ENCODE measurements around the gene PRKCZ. TPM values are rescaled to one million over a fixed set of nuclear protein-coding genes. Genes with fewer than 3 reads are reported as not detected.
A peak's percentile ranks its signal among the peaks of the same experiment; 100 is the strongest.

The PRKCZ gene
- total RNA-seq (ENCODE audit: low replicate concordance), result 33.4 and 47.2 TPM in 2 replicates

DNA sequence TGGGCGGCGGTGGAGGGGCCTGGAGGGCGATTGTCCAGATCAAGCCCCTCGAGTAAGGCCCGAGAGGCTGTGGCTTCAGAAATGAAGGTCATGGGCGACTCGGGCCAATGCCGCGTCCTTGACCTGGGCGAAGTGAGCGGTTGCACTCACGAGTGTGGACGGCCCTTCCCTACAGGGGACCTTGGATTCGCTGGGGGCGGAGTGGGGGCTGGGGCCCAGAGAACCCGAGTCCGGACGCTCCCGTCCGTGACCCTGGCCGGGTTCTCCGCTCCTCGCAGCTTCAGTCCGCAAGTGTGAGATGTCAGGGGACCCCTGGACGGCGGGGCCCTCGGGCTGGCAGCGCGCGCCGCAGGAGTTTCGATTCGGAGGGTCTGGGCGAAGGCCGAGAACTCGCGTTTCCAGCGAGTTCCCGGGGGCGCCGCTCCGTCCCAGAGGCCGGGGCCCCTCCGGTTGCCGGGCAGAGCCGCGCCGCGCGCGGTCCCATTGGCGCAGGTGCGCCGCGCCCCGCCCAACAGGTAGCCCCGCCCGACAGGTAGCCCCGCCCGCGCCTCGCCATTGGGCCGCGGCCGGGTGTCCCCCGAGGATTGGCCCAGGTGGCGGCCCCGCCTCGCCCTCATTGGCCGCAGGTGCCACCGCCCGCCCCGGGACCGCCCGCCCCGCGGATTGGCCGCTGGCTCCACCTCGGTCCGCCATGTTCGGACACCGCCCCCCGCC lies at the start of gene PRKCZ:
Gene PRKCZ, plus strand, starts transcription at position 694 of the 714 bp plus-strand sequence. CDS start 220 bp downstream, outside the sequence.
- H3K4me1 ChIP-seq, result peaks cover 18% of the 10 kb centered on the region
- peak; percentile 97 for DNase-seq (ENCODE audit: low spot score)
- peak within 1 kb of the TSS; percentile 94 for H3K4me2 ChIP-seq
- H4K20me1 ChIP-seq (ENCODE audit: low read depth), result peaks cover 38% of the 10 kb centered on the region
- Mint-ChIP-seq H3K4me1 (peaks cover 14% of the 10 kb centered on the region), H3K27ac (no peak within 1 kb of the TSS), H3K27me3 (ENCODE audit: insufficient read depth, low read depth) (peaks cover 47% of the 10 kb centered on the region), H3K4me3 (peak within 1 kb of the TSS; percentile 86), H3K36me3 (no peaks in the 10 kb centered on the region), H3K9me3 (no peaks in the 10 kb centered on the region)
- TF ChIP-seq, protein P1, sequence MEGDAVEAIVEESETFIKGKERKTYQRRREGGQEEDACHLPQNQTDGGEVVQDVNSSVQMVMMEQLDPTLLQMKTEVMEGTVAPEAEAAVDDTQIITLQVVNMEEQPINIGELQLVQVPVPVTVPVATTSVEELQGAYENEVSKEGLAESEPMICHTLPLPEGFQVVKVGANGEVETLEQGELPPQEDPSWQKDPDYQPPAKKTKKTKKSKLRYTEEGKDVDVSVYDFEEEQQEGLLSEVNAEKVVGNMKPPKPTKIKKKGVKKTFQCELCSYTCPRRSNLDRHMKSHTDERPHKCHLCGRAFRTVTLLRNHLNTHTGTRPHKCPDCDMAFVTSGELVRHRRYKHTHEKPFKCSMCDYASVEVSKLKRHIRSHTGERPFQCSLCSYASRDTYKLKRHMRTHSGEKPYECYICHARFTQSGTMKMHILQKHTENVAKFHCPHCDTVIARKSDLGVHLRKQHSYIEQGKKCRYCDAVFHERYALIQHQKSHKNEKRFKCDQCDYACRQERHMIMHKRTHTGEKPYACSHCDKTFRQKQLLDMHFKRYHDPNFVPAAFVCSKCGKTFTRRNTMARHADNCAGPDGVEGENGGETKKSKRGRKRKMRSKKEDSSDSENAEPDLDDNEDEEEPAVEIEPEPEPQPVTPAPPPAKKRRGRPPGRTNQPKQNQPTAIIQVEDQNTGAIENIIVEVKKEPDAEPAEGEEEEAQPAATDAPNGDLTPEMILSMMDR (IDR thresholded peaks at IDR 0.05), result no peak
- TF ChIP-seq EZH2 (IDR thresholded peaks at IDR 0.05) (no peak), EZH2phosphoT487 (IDR thresholded peaks at IDR 0.05) (no peak)
- no peaks in the 10 kb centered on the region for H3K36me3 ChIP-seq
- H2AFZ ChIP-seq (replicated peaks), result peak within 1 kb of the TSS; percentile 81
- H3K9me3 ChIP-seq (ENCODE audit: low read depth), result no peaks in the 10 kb centered on the region
- H3F3A ChIP-seq (ENCODE audit: low read depth), result peaks cover 21% of the 10 kb centered on the region
- peaks cover 52% of the 10 kb centered on the region for H3K27me3 ChIP-seq
- H3K27ac ChIP-seq, result peak within 1 kb of the TSS; percentile 70
- peaks cover 42% of the 10 kb centered on the region for H3K79me2 ChIP-seq (ENCODE audit: low read depth)
- H3K4me3 ChIP-seq, result peak within 1 kb of the TSS; percentile 97
- peak within 1 kb of the TSS; percentile 51 for H3K9ac ChIP-seq

DNA sequence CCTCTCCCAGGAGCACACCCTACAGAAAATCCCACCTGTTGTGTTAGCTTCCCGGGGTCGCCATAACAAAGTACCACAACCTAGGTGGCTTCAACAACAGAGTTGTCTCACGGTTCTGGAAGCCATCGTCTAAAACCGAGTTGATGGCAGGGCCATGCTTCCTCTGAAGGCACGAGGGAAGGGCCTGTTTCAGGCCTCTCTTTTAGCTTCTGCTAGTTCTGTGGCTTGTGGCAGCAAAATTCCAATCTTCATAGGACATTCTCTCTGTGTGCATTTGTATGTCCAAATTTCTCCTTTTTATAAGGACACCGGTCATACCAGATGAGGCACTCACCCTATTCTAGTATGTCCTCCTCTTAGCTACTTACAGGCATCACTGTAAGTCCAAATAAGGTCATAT lies 49.8 kb upstream of the PRKCZ start:
- Mint-ChIP-seq H3K27ac (no peak overlapping the region), H3K27me3 (ENCODE audit: insufficient read depth, low read depth) (peaks cover 5% of the 10 kb centered on the region), H3K36me3 (no peaks in the 10 kb centered on the region), H3K9me3 (peaks cover 2% of the 10 kb centered on the region), H3K4me3 (no peak overlapping the region), H3K4me1 (peaks cover 21% of the 10 kb centered on the region)
- Histone ChIP-seq H3K27me3 (peaks cover 10% of the 10 kb centered on the region), H3K79me2 (ENCODE audit: low read depth) (no peaks in the 10 kb centered on the region), H3K4me2 (no peak overlapping the region), H3K4me1 (peaks cover 8% of the 10 kb centered on the region), H3K9me3 (ENCODE audit: low read depth) (no peaks in the 10 kb centered on the region), H3F3A (ENCODE audit: low read depth) (peaks cover 3% of the 10 kb centered on the region), H3K36me3 (no peaks in the 10 kb centered on the region), H3K4me3 (no peak overlapping the region), H2AFZ (replicated peaks) (no peak overlapping the region), H3K9ac (no peak overlapping the region), H3K27ac (no peak overlapping the region), H4K20me1 (ENCODE audit: low read depth) (no peaks in the 10 kb centered on the region)
- DNase-seq (ENCODE audit: low spot score), result no peak
- TF ChIP-seq, protein P1 (IDR thresholded peaks at IDR 0.05), result no peak

DNA sequence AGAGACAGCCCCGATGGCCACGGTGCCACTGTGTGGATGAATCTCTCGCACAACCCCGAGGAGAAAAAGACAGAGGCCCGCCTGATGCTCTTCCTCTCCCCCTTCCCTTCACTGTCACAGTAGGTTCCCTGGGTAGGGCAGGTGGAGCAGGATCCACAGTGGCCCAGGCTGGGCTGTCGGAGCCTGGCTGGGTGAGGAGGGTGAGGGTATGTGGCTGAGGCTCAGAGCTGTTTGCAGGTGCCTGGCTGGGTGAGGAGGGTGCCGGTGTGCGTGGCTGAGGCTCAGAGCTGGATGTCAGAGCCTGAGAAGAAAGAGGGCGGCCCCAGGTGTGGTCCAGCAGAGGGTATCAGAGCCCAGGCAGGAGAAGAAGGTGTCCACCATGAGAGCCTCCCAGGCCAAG lies 49.4 kb upstream of the PRKCZ start:
- TF ChIP-seq, protein P1 (IDR thresholded peaks at IDR 0.05), result no peak
- no peak for TF ChIP-seq EZH2 (IDR thresholded peaks at IDR 0.05)
- TF ChIP-seq EZH2phosphoT487 (IDR thresholded peaks at IDR 0.05), result no peak
- peaks cover 3% of the 10 kb centered on the region for H3F3A ChIP-seq (ENCODE audit: low read depth)
- DNase-seq (ENCODE audit: low spot score), result no peak
- peaks cover 5% of the 10 kb centered on the region for H3K27me3 Mint-ChIP-seq (ENCODE audit: insufficient read depth, low read depth)
- H3K9me3 Mint-ChIP-seq, result peaks cover 2% of the 10 kb centered on the region
- H3K4me1 Mint-ChIP-seq, result peaks cover 21% of the 10 kb centered on the region
- no peak overlapping the region for H3K4me3 ChIP-seq
- no peak overlapping the region for H3K27ac ChIP-seq
- no peak overlapping the region for H3K9ac ChIP-seq
- no peaks in the 10 kb centered on the region for H3K36me3 ChIP-seq
- H3K79me2 ChIP-seq (ENCODE audit: low read depth), result no peaks in the 10 kb centered on the region
- H3K4me1 ChIP-seq, result peaks cover 8% of the 10 kb centered on the region
- no peaks in the 10 kb centered on the region for H3K36me3 Mint-ChIP-seq
- H3K27me3 ChIP-seq, result peaks cover 10% of the 10 kb centered on the region
- H3K9me3 ChIP-seq (ENCODE audit: low read depth), result no peaks in the 10 kb centered on the region
- H2AFZ ChIP-seq (replicated peaks), result no peak overlapping the region
- H4K20me1 ChIP-seq (ENCODE audit: low read depth), result no peaks in the 10 kb centered on the region
- H3K4me2 ChIP-seq, result no peak overlapping the region
- peak overlapping the region; percentile 10 for H3K4me3 Mint-ChIP-seq
- H3K27ac Mint-ChIP-seq, result no peak overlapping the region

Measured in neural progenitor cell (in vitro differentiated cells).